H9 (cell line): ENCODE data around the gene ACACA. TPM values are rescaled to one million over a fixed set of nuclear protein-coding genes. Genes with fewer than 3 reads are reported as not detected.

Experiments
- DNase-seq: peaks from one replicate; pipeline ENCODE4 v3.0.0-alpha.2; 2017
- H2AFZ ChIP-seq: one replicate; pipeline ENCODE4 v1.6.1; 2013; ENCODE audit warnings: mild to moderate bottlenecking, low read length, control low read depth, moderate library complexity
- H2AK5ac ChIP-seq: 2 replicates; pipeline ENCODE4 v1.6.1; 2013; ENCODE audit warnings: low read length, control low read depth, mixed read lengths; ENCODE audit not compliant: insufficient read length
- H2BK120ac ChIP-seq: one replicate; pipeline ENCODE4 v1.6.1; 2013; ENCODE audit warnings: low read depth, mild to moderate bottlenecking, low read length, control low read depth, inconsistent platforms; ENCODE audit not compliant: poor library complexity, severe bottlenecking
- H2BK12ac ChIP-seq: 2 replicates; pipeline ENCODE4 v1.6.1; 2013; ENCODE audit warnings: low read length, control low read depth, mixed read lengths, low read depth; ENCODE audit not compliant: insufficient read length
- H2BK15ac ChIP-seq: 2 replicates; pipeline ENCODE4 v1.6.1; 2013; ENCODE audit warnings: low read depth, low read length, control low read depth
- H2BK20ac ChIP-seq: one replicate; pipeline ENCODE4 v1.6.1; 2013; ENCODE audit warnings: low read depth, mild to moderate bottlenecking, low read length, control low read depth, inconsistent platforms; ENCODE audit not compliant: poor library complexity, severe bottlenecking
- H2BK5ac ChIP-seq: 2 replicates; pipeline ENCODE4 v1.6.1; 2013; ENCODE audit warnings: low read length, control low read depth, mixed read lengths; ENCODE audit not compliant: insufficient read length
- H3K14ac ChIP-seq: 2 replicates; pipeline ENCODE4 v1.6.1; 2013; ENCODE audit warnings: low read length, control low read depth; ENCODE audit not compliant: insufficient read depth
- H3K18ac ChIP-seq: 2 replicates; pipeline ENCODE4 v1.6.1; 2013; ENCODE audit warnings: low read depth, mild to moderate bottlenecking, mixed read lengths, low read length, control low read depth; ENCODE audit not compliant: insufficient read length
- H3K23ac ChIP-seq: 2 replicates; pipeline ENCODE4 v1.6.1; 2013; ENCODE audit warnings: low read length, control low read depth, mixed read lengths, low read depth; ENCODE audit not compliant: insufficient read length
- H3K23me2 ChIP-seq: 2 replicates; pipeline ENCODE4 v1.6.1; 2013; ENCODE audit warnings: low read depth, mild to moderate bottlenecking, mixed read lengths, low read length, control low read depth; ENCODE audit not compliant: insufficient read length, poor library complexity, severe bottlenecking
- H3K27ac ChIP-seq: 2 replicates; pipeline ENCODE4 v1.5.1; 2013; ENCODE audit warnings: low read length, control low read depth, mixed read lengths, low read depth; ENCODE audit not compliant: insufficient read length
- H3K27me3 ChIP-seq: 2 replicates; pipeline ENCODE4 v1.6.1; 2013; ENCODE audit warnings: low read length, control low read depth, inconsistent platforms; ENCODE audit not compliant: insufficient read depth
- H3K4ac ChIP-seq: 2 replicates; pipeline ENCODE4 v1.6.1; 2013; ENCODE audit warnings: low read depth, mild to moderate bottlenecking, control low read depth, inconsistent platforms, low read length, moderate library complexity
- H3K4me1 ChIP-seq: 2 replicates; pipeline ENCODE4 v1.6.1; 2013; ENCODE audit warnings: low read length, control low read depth, inconsistent platforms; ENCODE audit not compliant: insufficient read depth
- H3K4me2 ChIP-seq: 2 replicates; pipeline ENCODE4 v1.6.1; 2013; ENCODE audit warnings: low read length, control low read depth, mixed read lengths; ENCODE audit not compliant: insufficient read length, insufficient read depth
- H3K56ac ChIP-seq: 2 replicates; pipeline ENCODE4 v1.6.1; 2013; ENCODE audit warnings: low read depth, mild to moderate bottlenecking, mixed read lengths, low read length, control low read depth; ENCODE audit not compliant: insufficient read length
- H3K79me1 ChIP-seq: 2 replicates; pipeline ENCODE4 v1.6.1; 2013; ENCODE audit warnings: low read depth, mild to moderate bottlenecking, moderate library complexity, low read length, control low read depth, inconsistent platforms; ENCODE audit not compliant: insufficient read depth, poor library complexity, severe bottlenecking
- H3K79me2 ChIP-seq: 2 replicates; pipeline ENCODE4 v1.6.1; 2013; ENCODE audit warnings: low read length, control low read depth, inconsistent platforms; ENCODE audit not compliant: insufficient read depth
- H3K9ac ChIP-seq: 2 replicates; pipeline ENCODE4 v1.6.1; 2013; ENCODE audit warnings: low read length, control low read depth, mixed read lengths; ENCODE audit not compliant: insufficient read length; ENCODE audit errors: extremely low read depth
- H3K9me3 ChIP-seq: one replicate; pipeline ENCODE4 v1.6.1; 2013; ENCODE audit warnings: low read depth, low read length, inconsistent platforms; ENCODE audit not compliant: control insufficient read depth
- H3T11ph ChIP-seq: one replicate; pipeline ENCODE4 v1.6.1; 2013; ENCODE audit warnings: mild to moderate bottlenecking, low read length, control low read depth, inconsistent platforms
- H4K20me1 ChIP-seq: one replicate; pipeline ENCODE4 v1.6.1; 2013; ENCODE audit not compliant: control insufficient read depth, insufficient read length, insufficient read depth
- H4K5ac ChIP-seq: 2 replicates; pipeline ENCODE4 v1.6.1; 2013; ENCODE audit warnings: low read depth, mild to moderate bottlenecking, mixed read lengths, low read length, control low read depth; ENCODE audit not compliant: insufficient read length
- H4K8ac ChIP-seq: replicated peaks from 2 replicates; pipeline ENCODE4 v1.6.1; 2013; ENCODE audit warnings: low read length, control low read depth, mixed read lengths, low read depth; ENCODE audit not compliant: insufficient read length
- H4K91ac ChIP-seq: 2 replicates; pipeline ENCODE4 v1.6.1; 2013; ENCODE audit warnings: low read depth, mild to moderate bottlenecking, moderate library complexity, mixed read lengths, low read length, control low read depth; ENCODE audit not compliant: insufficient read length
- H3K27ac Mint-ChIP-seq, 3 experiments: 2 replicates in 2 of 3; 3 replicates in 1 of 3; pipeline ENCODE4 v1.8.0; 2020 to 2021; ENCODE audit warnings: mixed read lengths in 3 of 3, mild to moderate bottlenecking in 1 of 3, moderate library complexity in 1 of 3
- H3K27me3 Mint-ChIP-seq: 2 replicates; pipeline ENCODE4 v1.8.0; 2021; ENCODE audit warnings: low read depth, mild to moderate bottlenecking, moderate library complexity, mixed read lengths
- H3K36me3 Mint-ChIP-seq, 3 experiments: 2 replicates in 2 of 3; 3 replicates in 1 of 3; pipeline ENCODE4 v1.8.0; 2020 to 2021; ENCODE audit warnings: low read depth in 3 of 3, mixed read lengths in 3 of 3; ENCODE audit not compliant: insufficient read depth in 1 of 3
- H3K4me1 Mint-ChIP-seq, 2 experiments: 2 replicates each; pipeline ENCODE4 v1.8.0; 2020; ENCODE audit warnings: mixed read lengths in 2 of 2
- H3K4me3 Mint-ChIP-seq, 2 experiments: 2 replicates in 1 of 2; 3 replicates in 1 of 2; pipeline ENCODE4 v1.8.0; 2020 to 2021; ENCODE audit warnings: mild to moderate bottlenecking in 2 of 2, mixed read lengths in 2 of 2, moderate library complexity in 1 of 2
- H3K9me3 Mint-ChIP-seq, 2 experiments: 2 replicates in 1 of 2; 3 replicates in 1 of 2; pipeline ENCODE4 v1.8.0; 2020; ENCODE audit warnings: mild to moderate bottlenecking in 2 of 2, mixed read lengths in 2 of 2, moderate library complexity in 1 of 2
- CTCF ChIP-seq: fragments of 200-600 bp; sonication (generic); conservative IDR thresholded peaks from 3 replicates; pipeline ENCODE4 v1.8.0; 2021; ENCODE audit warnings: antibody characterized with exemption, mild to moderate bottlenecking
- WGBS: extraction: QIAGEN DNeasy Blood & Tissue Kit; methylation state at CpG from one replicate; pipeline ENCODE4 v1.1.7; 2013; ENCODE audit warnings: missing lambda C conversion rate, low lambda C conversion rate, mixed read lengths; ENCODE audit not compliant: insufficient read length; ENCODE audit errors: extremely low coverage; 5-methylcytosine and 5-hydroxymethylcytosine counted together
- total RNA-seq: library from RNA; stranded (reverse); gene quantifications from 2 replicates; pipeline ENCODE4 v1.2.1, GENCODE V29; 2021

The ACACA gene
- total RNA-seq, 1 experiment from 2014 or later: 135 TPM

- H2BK12ac ChIP-seq: no peak overlapping the region
- H3K27me3 ChIP-seq: no peaks in the 10 kb centered on the region
- no peak overlapping the region for H3K4ac ChIP-seq
- H3K18ac ChIP-seq: no peak overlapping the region
- no peak for TF ChIP-seq CTCF
- DNase-seq: no peak
- peaks cover 32 to 56% (median 43%) of the 10 kb centered on the region in 3 experiments for H3K36me3 Mint-ChIP-seq
- H3K27ac Mint-ChIP-seq: 0 out of 7 replicates have a peak overlapping the region, but pooled peaks of 1 of the 3 experiments have one; percentile 2
- no peaks in the 10 kb centered on the region for H3K27me3 Mint-ChIP-seq
- H4K20me1 ChIP-seq: no peaks in the 10 kb centered on the region
- no peak overlapping the region for H4K91ac ChIP-seq
- H3K23ac ChIP-seq: no peak overlapping the region
- no peaks in the 10 kb centered on the region for H3K23me2 ChIP-seq
- no peak overlapping the region for H3K56ac ChIP-seq
- H3K9ac ChIP-seq: no peak overlapping the region
- no peaks in the 10 kb centered on the region for H3K9me3 ChIP-seq
- peaks cover 17% of the 10 kb centered on the region; the same call in 1 of the 2 replicates for H3K79me2 ChIP-seq
- H3K14ac ChIP-seq: no peak overlapping the region
- H4K5ac ChIP-seq: no peak overlapping the region
- H3K79me1 ChIP-seq: peaks cover 10% of the 10 kb centered on the region
- H3K27ac ChIP-seq: no peak overlapping the region
- no peak overlapping the region for H2BK120ac ChIP-seq
- H2BK5ac ChIP-seq: no peak overlapping the region
- no peak overlapping the region for H4K8ac ChIP-seq
- H3K4me1 Mint-ChIP-seq: peaks cover 11 to 14% of the 10 kb centered on the region in 2 experiments
- no CpG with 5 or more reads among the region's 2 CpGs for WGBS
- no peak overlapping the region for H2AFZ ChIP-seq
- H3T11ph ChIP-seq: no peak overlapping the region
- H2AK5ac ChIP-seq: no peak overlapping the region
- no peak overlapping the region for H2BK20ac ChIP-seq
- H3K4me1 ChIP-seq: no peaks in the 10 kb centered on the region; the same call in 1 of the 2 replicates
- no peak overlapping the region for H2BK15ac ChIP-seq
- H3K4me2 ChIP-seq: no peak overlapping the region
- no peak overlapping the region for H3K4me3 Mint-ChIP-seq
- H3K9me3 Mint-ChIP-seq: no peaks in the 10 kb centered on the region
Measured at GRCh38 chr17:37340804-37341203, 65.8 kb downstream of the ACACA start.
